OCI-M2 (cell line): ENCODE results near the gene C22orf31.

Experiments used
- DNase-seq: peaks from one replicate; lab custom pipeline; 2025; ENCODE audit not compliant: unreplicated experiment; lab: John Stamatoyannopoulos, UW

C22orf31 gene

DNA sequence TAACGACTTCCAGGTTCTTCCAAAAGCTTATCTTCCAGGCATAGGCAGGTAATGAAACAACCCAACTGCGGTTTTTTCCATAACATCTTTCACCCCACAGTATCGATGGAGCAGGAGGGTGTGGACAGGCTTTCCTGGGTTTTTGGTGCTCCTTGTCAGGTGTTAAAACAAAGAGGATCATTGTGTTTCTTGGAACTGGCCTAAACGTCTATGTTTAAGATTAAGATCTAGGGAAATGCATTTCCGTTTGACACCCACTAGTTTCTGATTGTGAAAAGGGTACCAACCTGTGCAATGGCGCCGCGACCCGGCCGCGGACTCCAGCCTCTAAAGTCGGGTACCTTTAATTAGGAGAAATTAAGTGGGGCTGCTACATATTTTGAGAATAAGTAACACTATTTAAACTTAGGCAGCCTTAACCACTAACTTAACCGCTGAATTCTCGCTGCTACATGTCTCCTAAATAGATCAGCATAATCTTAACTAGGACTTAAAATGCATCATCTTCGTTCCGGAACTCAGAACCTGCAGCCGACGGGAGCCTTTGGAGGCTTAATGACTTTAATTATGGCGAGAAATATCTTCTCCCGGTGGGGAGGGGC lies 31.5 kb downstream of the C22orf31 start:
- no peak for DNase-seq

DNA sequence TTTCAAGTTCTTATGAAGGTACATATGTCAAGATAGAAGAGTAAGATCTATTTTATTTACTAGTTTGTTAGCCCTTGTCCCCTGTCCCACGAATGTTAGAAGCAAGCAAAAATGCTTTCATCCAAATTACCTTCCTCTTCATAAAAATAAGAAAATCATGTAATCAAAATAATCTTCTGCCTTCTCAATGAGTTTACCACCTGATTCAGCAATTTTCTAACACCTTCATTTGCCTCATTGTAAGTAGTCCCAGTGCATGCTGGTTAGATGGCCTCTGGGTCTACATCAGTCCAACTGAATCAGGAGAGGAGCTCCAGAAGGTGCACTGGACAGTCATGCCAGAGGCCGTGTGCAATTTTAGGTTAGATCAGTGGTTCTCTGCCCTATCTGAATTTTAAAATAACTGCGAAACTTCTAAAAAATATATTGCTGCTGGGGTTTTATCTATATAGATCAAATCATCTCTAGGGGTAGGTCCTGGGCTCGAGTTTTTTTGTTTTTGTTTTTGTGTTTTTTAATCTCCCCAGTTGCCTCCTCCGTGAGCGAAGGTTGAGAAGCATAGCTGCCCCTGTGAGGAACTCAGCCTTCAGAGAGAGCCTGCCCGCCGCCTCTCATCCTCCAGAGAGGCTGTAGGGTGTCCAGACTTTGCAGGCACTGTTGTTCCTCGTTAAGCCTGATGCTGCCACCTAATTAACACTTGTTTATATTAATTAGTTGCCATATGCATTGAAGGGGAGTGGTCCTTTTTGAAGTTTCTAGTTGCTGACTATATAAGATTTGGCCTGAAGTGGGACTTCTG lies 32.2 kb downstream of the C22orf31 start:
- DNase-seq: no peak

DNA sequence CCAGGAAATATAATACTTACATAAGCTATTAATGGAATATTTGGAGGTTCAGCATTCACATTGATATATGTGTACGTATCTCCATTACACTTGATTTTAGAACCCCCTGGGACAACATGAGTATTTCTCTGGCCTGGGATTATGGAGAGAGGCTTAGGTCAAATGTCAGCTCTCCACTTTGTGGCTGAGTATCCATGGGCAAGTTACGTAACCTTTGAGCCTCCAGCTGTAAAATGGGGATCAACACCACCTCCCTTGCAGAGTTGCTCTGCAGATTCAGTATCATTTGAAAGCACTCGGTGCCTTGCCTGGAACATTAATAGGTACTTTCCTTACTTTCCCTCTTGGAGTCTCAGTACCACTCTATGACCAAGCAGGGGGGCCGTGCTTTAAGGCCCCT lies 33.2 kb downstream of the C22orf31 start:
- no peak for DNase-seq

DNA sequence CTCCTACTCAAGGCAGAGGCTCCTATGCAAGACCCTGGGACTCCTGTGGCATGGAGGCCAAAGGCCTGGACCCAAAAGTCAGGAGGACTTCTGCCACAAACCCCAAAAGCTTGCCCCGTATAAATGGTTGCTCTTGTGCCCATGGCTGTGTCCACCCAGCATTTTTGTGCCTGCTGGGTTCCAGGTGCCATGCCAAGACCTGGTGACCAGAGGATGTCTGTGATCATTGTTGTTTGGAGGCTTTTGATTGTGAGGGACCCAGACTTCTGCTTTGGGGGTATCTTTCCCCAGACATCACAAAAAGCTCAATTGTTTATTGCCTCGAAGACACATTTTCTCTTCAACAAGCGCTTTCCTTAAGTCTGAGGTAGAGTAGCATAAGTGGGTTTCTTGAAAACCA lies 35.1 kb downstream of the C22orf31 start:
- DNase-seq: no peak

DNA sequence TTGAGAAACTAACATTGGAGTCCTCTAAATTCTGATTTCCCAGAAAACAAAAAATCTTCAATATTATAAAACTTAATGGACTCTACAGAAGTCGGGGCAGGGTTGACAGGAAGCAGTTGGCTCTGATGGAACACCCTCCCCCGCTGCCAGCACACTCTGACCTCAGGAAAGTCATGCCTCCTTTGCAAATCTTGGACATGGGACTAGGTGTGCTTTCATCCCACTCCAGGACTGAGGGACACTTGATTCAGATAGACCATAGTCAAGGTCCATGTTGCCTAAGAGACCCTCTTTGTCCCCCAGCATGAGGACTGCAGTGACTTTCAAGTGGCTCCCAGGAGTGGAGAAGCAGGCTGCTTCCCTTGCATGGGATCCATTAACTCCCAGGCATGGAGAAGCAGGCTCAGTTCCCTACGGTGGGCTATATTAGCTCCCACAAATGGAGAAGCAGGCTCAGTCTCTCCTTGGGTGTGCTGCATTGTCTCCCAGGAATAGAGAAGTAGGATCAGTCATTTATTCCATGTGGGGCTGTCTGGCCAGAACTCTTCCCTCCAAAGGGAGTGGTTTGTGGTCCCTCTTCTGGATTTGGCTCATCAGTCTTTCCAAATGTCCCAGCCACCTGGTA lies 38.3 kb downstream of the C22orf31 start:
- DNase-seq: no peak

DNA sequence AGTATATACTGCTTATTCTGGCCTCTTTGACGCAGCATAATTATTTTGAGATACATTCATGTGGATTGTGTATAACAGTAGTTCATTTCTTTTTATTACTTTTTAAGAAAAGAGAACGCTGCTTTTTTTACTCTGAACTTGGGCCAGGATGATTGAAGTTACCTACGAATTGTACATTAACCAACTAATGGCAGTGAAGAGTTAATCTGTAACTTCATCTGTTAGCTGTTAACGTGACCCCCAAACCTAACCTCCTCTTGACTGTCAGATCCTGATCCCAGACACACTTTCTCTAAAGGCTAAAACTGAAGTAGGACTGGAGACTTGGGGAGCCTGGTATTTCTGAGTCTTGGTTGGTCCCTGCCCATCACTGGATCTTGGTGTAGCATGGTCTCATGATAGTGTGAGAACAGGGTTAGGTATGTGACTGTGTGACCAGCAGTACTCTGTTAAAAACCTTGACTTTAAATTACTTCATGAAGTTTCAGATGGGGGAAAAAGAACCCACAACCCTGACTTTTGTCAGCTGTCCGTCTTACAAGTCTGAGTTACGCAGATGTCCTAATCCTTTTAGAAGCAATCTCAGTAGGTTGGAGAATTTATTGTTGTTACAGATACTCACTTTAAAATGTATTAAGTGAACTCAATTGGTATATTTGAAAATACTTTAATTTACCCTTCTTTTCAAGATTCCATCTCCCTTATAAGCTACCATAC lies 39.4 kb downstream of the C22orf31 start:
- DNase-seq: no peak

DNA sequence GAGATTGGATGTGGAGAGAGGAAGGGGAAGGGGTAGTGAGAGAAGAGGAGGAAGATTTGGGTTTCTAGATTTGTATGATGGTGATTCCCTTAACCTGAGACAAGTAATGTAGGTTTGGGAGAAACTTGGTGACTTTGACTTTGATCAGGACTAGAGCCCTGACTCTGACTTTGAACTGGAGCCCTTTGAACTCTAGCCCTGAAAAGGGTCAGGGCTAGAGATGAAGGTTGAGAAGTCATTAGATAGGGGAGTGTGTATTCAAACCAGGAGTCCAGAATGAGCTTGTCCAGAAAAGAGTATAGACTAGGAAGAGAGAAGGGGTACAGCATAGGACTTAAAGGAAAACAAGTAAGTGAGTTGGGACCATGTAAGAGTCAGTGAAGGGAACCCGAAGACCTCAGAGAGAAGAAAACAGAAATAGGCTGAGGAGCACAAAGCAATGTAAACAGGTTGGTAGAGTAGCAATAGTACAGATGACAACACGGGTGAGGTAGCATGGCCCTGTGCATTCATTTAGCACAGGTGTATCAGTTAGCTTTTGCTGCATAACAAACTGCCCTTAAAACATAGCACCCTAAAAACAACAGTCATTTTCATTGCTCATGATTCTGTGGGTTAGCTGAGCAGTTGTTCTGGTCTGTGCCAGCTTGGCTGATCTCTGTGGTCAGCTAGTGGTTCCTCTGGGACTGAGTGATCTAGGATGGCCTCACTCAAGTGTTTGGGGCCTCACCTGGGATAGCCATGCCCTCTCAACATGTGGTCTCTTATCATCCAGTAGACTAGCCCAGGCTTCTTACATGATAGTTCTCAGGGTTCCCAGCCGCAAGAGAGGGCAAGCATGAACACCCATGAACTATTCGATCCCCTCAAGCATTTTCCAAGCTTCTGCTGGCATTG lies 43.1 kb downstream of the C22orf31 start:
- no peak for DNase-seq

DNA sequence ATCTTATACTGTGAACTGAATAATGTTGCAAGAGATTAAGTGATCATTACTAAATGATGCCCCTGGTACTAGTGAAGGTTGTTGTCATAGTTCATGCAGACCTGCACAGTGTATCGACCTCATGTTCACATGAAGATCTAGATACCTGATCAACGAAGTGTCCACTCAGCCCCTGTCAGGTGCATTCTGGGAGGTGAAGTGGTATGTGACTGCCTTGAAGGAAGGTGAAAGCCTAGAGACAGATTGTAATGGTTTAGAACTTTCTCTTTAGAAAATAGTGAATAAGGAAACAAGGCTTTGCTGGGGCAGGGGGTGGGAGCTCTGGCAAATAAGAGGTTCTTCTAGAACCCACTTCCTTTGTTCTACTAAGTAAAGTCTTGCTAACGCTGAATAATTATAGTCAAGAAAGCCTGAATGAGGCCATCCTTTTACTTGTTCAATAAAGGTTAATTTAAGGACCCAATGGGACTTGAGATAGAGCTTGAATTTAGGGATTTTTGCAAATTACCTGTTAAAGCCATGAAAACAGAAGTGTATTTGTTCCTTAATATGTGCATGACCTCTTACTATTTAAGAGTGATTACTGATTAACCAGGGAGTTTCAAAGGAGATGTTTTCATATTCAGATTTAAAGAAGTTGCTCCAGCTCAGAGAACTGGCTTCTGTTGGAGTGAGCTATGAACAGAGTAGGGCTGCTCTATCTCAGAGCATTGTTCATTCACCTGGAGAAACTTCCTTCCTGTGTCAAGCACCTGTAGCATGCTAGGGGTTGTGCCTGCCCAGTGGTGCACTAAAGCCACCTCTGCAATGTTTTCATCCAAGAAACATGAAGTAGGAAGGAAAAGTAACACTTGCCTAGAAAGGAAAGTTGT lies 45.3 kb downstream of the C22orf31 start:
- no peak for DNase-seq

DNA sequence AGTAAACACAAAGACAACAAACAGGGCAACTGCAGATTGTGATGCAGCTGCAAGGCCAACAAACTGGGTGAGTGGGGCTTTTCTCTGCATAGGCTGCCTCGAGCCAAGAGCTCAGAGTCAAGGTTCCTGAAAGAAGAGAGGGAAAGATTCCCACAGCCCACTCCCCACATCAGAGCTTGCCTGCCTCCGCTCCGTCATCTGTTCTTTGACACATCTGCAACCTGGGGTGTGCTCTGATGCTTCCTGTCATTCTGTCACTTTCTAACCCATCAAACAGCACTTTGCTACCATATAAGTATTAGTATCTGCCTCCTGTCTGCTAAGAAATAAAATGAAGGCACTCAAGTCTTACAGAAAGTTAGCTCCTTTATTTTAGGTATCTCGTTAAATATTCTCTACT lies 46.9 kb downstream of the C22orf31 start:
- no peak for DNase-seq

DNA sequence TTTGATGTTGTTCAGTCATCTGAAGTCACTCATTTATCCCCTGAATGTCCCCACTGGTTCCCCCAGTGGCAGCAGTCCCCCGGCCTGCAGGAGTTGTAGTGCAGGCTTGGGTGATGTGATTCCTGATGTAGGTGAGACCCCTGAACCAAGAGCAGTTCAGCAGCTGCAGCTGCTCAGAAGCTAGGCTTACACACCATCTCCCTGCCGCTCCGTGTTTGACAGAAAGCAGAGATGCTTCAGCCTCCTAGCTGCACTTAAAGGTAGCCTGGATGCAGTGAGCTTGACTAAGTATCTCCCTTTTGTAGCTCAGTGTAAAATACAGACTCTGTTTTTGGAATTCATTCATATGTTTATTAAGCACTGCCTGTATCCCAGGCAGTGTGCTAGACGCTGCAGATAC lies 47.3 kb downstream of the C22orf31 start:
- DNase-seq: no peak

DNA sequence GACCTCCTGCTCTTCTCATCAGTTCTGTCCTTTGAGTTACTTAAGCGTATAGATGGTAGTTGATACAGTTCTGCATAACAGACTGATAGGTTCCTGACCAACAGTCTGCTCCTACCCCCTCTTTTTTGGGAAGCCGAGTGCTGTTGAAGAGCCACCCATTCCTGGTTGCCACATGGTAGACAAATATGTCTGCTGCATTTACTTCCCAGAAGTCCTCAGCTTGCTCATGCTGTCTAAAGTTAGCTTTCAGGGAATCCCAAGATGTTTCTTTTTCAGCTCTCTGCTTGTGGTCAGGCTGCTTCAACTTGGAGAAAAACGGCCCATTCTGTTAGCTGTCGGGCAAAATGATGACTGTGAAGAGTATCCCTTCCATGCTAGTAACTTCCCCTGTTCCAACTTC lies 48.7 kb downstream of the C22orf31 start:
- DNase-seq: no peak

DNA sequence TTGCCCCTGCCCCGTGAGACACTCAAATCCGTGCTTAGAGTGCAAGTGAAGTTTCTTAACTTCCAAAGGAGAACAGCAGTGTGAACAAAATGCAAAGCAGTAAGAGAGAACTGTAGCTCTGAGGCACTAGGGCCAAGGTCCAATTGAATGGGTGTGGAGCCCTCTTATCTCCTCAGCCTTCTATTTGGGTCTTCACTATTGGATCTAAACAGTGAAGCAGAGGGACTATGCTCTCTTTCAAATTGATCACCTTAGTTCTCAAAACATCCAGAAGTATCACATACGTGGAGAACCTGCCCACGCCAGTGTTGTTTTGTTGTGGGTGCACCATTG lies 49.6 kb downstream of the C22orf31 start:
- DNase-seq: no peak

DNA sequence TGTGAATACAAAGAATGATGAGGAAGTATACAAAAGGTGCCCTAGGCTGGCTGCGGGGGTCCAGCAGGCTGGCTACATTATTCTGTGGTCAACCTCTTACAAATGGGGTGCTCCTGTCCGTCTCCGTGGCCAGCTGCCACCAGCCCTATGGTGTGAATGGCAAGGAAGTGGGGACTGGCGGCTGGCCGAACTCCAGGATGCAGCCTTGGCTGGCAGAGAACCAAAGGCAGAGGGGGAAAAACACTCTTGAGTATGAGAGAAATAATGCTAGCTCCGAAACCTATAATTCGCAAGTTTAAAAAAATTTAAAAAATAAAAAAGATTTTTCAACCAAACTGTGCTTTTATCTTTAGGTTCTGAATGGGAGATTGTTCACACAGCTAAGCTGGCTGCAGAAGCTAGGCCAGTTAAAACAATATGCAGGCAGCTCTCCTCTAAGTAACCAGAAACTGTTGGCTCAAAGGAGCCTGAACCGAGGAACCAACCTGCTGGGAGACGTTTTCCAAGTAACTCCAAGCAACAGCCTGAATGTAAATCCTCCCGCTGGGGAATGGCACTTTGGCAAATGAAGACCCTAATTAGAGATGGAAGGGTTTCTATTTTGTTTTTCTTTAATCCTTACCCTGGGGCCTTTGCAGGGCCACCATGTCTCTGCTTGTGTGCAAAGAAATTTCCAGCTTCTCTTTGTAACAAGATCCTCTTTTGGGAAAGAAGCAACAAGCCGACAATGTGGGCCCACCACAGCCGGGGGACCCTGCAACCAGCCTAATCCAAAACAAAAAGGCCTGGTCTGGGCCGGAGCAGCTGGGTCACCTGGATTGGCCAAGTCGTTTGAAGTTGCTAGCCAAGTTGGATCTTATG lies 50.2 kb downstream of the C22orf31 start:
- no peak for DNase-seq

DNA sequence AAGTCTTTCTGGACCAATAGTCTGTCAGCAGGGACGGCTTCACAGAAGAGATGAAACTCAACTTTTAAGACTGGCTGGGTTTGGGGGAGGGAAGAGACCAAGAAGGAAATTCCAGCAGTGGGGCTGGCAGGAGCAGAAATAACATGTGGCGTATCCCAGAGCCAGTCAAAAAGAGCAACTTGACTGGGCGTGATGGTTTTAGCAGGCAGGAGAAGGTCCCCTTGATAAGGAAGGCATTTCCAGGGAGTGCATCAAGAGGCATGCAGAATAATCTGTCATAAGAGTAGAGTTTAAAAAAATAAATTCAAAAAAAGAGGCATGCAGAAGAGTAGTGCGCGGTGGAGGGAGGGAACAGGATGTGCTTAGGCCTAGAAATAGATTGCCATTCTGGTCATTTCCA lies 52.5 kb downstream of the C22orf31 start:
- DNase-seq: no peak
